GDM1 (cell line): ENCODE measurements around the gene DIDO1.

Source experiments
- DNase-seq: peaks from one replicate; lab custom pipeline; 2025; lab: John Stamatoyannopoulos, UW

DIDO1 gene

DNA sequence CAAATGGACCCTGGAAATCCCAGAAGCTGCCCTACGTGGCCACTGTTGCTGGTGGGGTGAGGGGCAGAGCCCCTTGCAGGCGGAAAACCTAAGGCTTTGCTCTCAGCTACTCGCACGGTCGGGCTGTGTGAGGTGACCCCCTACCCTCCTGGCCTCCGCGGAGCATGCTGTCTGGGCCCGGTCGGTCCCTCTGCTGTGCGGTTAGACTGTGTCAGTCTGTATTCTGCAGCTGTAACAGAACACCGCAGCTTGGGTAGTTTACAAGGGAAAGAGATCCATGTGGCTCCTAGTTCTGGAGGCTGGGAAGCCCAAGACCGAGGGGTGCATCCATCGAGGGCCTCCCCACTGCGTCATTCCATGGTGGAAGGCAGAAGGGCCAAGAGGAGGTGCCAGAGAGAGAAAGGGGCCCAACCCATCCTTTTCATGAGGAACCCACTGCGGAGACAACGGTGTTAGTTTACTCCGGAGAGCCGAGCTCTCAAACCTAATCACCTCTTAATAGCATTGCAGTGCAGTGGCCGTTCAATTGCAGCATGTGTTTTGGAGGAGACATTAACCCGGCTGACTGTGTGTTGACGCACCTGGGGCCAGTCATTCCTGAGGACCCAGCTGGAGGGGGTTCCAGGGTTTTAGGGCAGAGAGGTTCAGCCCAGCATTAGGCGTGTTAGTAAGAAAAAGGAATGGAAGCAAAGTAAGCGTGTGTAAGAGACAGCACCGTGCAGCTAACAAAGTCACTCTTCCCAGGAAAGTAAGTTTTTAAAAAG lies 91.2 kb downstream of the DIDO1 start:
- no peak for DNase-seq

DNA sequence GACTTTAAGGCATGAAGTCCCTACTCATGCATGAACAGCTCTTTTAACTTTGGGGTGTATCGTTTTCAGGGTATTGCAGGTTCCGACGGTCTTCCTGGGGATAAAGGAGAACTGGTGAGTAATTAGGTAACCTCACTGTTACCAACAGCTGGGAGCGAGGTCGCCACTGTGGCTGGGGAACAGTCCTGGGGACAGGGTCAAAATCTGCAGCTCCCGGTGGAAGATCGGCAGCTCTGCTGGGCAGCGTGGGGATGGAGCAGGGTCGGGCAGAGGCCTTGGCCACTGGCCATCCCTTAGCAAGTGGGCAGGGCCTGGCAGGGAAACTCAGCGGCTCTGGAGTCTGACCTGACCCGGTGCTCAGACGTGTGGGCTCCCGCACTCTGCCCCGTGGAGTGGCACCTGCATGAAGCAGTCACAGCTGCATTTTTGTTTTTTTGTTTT lies 93.3 kb downstream of the DIDO1 start:
- DNase-seq = no peak

DNA sequence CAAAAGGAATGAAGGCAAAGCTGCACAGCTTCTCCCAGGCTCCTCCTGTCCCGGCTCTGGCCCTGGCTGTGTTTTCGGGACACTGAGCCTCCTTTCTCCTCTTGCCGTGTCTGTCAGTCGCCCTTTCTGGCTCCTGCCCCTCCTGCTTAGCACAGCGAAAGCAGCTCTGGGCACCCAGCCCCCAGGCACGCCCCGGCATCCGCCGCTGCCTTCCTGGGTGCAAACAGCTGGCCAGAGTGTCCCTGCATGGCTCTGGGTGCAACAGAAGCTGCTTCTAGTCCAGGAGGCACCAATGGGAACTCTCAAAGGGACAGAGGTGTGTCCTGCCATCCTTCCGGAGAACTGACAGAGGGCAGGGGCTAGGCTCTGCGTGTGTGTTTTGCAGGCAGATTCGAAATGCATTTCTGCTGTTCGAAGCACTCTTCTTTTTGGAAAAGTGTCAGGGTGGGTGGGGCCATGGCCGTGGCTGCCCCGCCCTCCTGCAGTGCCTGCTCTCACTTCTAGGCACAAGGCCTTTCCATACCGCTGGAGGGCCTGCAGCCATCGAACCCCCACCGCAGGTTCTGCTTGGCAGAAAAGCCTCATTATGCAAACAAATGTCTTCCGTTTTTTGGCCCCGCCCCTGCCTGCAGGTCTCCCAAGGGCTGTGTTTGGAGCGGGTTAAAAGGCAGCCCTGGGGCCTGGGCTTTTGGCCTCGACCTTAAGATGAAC lies 93.9 kb downstream of the DIDO1 start:
- DNase-seq = peak; percentile 20

DNA sequence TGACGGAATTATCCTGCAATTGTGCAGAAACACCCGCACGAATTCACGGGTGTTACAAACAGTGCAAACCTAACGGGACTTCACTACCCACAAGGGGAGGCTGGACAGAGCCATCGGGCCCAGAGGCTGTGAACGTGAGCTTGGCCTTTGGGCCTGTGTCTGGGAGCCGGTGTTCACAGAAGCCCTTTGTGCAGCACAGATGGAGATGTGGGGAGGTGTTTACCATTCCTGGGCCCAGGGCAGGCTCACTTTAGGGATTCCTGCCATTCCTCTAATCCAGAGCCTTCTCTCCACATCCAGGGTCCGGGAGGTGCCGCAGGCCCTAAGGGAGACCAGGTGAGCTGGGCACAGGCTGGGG lies 94.5 kb downstream of the DIDO1 start:
- DNase-seq = no peak

DNA sequence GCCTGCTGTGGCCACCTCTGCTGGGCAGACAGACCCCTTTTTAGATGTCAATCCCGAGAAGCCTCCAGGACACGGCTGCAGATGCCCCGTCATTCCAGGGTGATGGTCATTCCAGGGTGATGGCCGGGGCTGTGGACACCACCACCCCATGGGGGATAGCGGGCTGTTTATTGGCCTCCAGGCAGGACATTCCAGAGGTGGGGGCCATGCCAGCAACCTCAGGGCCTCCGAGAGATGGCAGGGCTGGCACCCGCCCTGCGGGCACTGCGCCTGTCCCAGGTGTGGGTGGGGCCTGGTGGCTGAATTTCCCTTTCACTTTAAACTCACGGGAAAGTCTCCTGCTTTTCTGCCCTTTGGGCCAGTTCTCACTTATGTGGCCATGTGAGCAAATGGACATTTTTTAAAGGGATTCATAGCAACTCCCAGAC lies 94.9 kb downstream of the DIDO1 start:
- no peak for DNase-seq

DNA sequence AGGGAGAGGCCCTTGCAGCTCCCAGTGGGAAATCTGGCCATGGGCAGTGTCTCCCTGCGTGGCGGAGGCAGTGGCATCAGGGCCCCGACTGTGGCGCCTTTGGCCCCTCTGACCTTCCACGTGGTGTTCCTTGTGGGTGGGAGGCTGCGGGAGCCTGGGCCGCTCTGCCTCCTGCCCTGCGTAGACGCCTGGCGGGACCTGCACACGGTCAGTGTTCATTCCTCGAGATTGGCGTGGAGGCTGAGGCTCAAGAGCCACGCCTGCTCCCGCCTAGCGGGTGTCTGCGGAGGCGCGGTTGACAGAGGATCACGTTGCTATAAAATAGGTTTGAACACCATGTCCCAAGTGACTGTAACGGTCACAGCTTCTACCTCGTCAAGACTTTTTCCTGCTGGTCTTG lies 95.5 kb downstream of the DIDO1 start:
- no peak for DNase-seq

DNA sequence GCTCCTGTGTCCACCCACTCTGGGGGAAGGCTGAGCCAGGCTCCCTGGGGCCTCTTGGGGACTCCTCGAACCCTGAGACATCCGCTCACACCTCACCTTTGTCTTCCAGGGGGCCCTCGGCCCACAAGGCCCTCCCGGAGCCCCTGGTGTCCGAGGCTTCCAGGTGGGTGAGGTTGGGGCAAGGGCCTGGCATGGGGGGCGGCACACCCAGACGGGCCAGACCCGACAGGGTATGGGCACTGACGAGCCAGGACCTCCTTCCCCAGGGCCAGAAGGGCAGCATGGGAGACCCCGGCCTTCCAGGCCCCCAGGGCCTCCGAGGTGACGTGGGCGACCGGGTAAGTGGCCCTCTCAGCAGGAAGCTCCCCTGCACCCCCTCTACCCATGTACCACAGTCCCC lies 96.1 kb downstream of the DIDO1 start:
- DNase-seq = no peak

DNA sequence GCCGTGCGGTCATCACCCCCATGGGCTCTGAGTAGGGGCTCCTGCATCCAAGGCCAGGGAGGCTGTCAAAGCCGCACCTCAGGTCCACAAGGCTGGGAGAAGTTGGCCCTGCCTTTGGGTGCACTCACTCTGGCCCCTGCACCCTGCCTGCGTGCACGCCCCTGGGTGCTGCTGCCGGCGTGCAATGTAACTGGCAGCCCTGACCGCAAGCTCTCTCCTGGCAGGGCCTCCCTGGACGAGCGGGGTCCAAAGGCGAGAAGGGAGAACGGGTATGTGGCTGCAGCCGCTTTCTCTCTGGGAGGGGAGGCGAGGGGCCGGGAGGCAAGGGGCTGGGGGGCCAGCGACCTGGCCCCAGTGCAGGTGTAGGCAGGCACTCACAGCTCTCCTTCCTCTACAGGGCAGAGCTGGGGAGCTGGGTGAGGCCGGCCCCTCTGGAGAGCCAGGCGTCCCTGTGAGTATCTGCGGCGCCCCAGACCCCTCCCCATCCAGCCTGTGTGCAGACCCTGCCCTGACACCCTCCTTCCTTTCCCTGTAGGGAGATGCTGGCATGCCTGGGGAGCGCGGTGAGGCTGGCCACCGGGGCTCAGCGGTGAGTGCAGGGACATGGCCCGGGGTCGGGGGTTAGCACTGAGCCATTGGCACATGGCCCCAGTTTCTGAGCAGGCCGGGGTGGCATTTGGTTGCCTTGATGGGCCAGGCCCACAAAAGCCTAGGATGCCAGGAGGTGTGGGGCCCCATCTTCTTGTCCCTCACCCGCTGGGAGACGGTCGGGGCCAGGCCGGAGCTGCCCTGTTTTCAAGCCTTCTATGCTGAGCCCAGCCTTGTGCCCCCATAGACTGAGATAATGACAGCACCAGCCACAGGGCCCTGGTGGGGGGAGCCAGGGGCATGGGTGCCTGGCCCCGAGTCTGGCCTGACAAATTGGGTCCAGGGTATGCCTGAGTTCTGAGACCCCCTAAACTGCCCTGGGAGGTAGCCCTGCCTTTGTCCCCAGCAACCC lies 96.8 kb downstream of the DIDO1 start:
- DNase-seq = no peak

DNA sequence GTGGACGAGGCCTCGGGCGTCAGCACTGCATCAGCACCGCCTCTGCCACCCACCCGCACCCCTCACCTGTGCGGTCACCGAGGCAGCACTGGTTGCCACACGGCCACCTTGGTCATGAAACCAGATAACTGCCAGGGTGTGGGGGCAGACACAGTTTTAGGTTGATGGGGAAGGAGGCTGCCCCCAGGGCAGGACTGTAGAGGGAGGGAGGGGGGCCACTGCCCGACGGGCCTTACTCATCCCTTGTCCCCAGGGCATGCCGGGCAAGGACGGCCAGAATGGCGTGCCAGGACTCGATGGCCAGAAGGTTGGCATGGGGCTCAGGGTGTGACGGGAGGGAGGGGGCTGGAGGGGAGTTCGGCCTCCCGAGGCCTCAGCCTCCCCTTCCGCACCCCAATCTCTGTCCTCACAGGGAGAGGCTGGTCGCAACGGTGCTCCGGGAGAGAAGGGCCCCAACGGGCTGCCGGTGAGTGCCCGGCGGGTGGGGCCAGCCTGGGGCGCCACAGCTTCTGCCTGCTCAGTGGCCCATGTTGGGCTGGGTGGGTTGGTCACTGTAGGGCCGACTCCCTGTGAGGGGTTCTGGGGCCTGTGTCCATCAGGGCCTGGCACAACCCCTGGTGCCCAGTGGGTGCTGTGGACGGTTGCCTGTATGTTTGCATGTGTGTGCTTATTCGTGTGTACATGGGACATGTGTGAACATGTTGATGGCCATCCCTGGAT lies 97.6 kb downstream of the DIDO1 start:
- DNase-seq = no peak

DNA sequence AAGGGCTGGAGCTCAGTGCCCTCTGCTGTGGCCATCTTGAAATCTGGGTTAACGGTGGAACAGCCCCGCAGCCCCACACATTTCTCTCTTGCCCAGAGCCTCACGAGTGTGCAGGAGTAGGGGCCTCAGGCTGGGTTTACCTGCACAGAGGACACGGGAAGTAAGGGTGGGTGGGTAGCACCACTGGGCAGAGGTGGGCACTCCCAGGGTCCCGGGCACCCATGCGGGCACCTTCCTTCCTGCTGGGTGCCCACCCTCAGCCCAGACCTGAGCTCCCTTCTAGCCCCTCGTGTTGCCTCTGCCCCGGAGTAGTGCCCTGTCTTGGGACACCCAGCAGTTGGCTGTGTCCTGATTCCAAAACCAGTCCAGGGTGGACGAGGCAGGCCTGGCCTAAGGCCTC lies 98.3 kb downstream of the DIDO1 start:
- no peak for DNase-seq
